ENCODE measurements around the gene TCEAL1.

DNA sequence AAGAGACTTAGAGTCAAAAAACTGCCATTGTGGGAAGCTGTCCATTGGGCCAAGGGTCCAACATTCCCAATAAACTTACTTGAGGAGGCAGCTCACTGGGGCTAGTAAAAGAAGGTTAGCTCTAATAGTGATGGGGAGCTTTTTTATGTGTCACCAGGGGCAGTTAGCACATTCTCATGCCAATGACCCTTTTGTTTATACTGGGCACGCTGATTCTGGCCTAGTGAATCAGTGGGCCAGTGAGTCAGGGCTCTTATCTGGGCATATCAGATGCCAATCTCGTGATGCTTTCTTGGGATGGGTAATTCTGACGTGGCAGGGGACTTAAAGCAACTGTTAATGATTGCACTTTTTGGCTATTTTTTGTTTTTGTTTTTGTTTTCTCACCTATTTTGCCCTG lies 27.8 kb downstream of the TCEAL1 start:
- no peak for TF ChIP-seq POLR2A (IDR thresholded peaks at IDR 0.05)
- TF ChIP-seq POLR2AphosphoS5 (IDR thresholded peaks at IDR 0.05): no peak
- TF ChIP-seq, protein P1, sequence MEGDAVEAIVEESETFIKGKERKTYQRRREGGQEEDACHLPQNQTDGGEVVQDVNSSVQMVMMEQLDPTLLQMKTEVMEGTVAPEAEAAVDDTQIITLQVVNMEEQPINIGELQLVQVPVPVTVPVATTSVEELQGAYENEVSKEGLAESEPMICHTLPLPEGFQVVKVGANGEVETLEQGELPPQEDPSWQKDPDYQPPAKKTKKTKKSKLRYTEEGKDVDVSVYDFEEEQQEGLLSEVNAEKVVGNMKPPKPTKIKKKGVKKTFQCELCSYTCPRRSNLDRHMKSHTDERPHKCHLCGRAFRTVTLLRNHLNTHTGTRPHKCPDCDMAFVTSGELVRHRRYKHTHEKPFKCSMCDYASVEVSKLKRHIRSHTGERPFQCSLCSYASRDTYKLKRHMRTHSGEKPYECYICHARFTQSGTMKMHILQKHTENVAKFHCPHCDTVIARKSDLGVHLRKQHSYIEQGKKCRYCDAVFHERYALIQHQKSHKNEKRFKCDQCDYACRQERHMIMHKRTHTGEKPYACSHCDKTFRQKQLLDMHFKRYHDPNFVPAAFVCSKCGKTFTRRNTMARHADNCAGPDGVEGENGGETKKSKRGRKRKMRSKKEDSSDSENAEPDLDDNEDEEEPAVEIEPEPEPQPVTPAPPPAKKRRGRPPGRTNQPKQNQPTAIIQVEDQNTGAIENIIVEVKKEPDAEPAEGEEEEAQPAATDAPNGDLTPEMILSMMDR (IDR thresholded peaks at IDR 0.05): no peak
